Measurements from ENCODE around the gene MRPL34.

The MRPL34 gene

DNA sequence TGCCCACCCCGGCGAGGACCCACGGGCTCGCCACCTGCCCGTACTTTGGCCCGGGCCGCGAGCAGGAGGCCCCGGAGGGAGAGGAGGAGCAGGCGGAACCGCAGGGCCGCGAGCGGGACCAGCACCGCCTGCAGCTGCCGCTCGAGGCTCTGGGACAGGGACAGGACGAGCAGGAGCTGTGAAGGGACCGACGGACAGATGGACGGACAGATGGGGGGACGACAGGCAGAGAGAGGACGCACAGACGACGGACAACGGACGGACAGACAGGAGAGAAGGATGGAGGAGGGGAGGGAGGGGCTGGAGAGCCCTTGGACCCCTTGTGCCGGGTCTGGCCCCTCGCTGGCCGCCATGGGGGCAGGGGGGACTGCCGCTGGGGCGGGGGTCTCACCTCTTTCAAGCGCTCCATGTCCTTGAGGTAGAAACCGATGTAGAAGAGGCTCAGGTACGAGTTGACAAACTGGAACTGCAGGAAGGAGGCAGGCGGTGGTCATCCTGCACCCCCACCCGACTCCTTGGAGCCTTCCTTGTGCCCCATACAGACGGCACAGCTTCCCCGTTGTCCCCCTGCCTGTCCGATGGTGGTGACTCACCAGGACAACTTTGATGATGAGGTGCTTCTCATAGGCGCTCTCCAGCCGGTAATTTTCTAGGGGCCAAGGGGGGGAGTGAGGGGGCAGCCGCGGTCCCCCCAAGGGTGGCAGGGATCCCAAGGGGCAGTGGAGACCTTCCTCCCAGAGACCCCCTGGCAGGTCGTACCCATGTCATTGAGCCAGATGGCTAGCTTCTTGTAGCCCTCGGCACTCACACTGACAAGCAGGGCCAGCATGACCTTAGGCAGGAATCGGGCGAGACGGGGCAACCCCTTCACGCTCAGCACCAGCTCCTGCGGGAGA is 23.9 kb downstream of the MRPL34 start:
- no peak for DNase-seq

DNA sequence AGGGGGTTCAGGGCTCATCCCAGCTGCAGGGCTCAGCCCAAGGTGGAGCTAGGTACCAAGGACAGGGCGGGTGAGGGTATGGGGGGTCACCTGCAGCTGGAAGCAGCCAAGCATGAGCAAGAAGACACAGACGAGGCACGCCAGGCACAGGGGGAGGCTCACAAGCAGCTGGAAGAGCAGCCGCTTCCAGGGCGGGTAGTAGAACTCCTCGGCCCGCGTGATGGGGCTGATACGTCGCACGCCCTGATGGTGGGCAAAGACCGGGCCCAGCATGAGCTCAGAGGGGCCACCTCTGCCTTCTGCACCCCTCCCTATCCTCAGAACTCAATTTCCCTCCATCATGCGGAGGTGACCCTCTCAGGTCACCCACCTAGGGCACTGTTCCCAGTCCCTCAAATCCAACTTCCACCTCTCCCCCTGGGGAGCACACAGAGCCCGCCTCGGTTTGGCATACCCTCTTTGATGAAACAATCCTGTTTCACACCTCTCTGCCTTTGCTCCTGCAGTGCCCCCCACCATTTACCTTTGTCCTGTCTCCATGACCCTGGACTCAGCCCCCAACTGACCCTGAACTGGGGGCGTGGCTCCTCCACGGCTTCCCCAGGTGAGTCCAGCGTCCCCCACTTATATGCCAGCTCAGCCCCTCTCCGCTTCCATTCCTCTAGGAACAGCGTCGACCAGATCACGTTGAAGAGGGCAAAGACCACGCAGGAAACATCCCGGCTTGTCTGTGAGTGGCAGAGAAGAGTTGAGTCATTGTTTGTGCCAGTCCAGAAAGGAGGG is 24.8 kb downstream of the MRPL34 start:
- DNase-seq: no peak

DNA sequence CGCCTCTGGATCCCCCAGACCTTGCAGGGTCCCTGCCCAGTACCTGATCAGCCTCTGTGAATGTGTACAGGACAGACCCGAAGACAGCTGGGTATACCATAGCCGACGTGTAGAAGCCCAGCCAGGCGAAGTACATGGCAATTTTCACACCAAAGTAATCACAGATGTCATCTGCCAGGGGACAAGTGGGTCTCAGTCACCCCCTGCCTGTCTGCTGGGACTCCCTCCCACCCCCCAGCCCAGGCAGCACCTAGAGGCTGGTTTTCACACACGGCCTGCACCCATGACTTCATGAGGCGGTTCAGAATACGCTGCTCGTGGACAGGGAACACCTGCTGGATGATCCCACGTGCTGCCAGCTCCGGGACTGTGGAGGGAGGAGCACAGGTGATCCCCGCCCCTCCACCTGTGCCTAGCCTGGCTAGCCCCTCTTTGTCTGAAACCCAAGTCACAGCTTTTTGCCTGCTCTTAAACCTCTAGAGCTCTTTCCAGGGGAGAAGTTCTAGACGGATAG is 25.4 kb downstream of the MRPL34 start:
- no peak for DNase-seq

DNA sequence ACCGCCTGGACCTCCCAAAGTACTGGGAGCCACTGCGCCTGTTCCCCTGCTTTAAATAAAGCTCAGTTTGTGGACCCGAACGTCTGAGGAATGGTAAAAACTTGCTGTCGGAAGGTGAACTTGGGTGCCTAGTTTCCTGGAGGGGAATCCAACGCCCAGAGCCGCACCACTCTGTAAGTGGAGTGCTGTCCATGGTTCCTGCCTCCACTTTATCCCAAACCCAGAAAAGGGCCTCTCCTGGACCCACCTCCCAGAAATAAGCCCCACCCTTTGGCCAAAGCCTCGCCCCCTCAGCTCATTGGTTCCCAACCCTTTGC is 26.6 kb downstream of the MRPL34 start:
- DNase-seq: no peak

DNA sequence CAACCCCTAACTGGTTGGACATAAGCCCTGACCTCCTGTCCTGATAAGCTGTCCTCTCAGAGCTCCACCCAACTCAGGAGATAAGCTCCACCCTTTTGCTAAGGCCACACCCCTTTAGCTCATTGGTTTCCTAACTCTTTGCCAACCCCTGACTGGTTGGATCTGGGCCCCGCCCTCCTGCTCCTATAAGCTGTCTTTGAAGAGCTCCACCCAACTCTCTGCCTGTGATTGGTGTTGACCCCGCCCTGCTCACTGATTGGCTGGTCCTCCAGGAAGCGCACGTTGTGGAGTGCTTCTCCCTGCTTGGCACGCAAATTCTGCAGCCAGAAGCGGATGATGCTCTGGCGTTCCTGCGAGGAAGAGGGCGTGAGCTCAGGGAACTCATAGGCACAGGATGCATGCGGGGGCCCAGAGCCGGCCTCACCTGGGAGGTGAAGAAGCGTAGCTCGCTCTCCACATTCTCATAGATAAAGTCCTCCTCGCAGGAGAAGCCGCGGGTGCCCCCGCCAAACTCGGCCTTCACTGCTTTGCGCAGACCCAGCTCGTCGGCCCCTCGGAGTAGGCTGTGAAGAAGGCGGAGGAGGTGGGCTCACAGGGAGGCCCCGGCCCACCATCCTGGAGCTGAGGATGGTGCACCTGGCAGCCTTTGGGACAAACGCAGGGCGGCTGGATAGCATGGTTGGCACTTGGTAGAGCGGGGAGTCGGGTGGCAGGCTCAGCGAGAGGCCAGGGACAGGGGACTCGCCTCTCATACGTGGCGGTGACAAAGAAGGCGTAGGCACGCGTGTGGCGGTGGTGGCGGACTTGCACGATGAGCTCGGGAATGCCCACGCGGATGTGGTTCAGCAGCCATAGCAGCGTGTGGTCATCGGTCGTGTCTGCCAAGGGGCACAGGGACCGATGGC is 27.3 kb downstream of the MRPL34 start:
- peak; percentile 32 to 63 for DNase-seq

DNA sequence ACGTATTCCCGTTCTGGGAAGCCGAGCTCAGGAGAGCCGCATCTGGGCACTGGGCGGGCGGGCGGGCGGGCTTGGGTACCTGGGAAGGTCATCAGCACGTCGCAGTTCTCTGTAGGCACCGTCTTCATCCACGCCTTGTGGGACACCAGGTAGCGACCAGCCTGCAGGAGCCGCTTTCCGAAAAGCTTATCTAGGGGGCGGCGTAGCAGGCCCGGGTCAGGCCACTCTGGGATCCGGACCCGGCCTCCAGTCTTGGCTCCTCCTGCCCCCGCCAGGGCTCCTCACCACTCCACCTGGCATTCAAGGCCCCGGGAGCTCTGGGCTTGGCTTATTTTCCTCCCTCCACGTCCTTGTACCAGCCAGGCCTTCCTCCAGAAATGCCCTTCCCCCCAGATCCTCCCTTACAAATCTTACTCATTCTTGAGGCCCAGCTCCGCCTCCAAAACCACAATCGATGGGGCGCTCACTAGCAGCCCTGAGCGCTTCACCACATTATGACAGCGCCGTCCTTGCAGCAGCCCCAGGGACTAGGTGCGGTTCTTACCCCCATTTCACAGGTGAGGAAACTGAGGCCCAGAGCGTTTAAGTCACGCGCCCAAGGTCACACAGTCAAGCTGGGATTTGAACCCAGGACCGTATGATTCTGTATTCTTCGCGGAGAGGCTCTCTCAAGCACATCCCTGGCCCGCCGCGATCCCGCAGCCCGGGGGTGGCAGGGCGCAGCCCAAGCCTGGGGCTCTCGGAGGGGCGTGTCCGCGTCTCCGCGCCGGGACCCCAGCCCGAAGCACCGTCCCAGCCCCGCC is 28.1 kb downstream of the MRPL34 start:
- DNase-seq: no peak

DNA sequence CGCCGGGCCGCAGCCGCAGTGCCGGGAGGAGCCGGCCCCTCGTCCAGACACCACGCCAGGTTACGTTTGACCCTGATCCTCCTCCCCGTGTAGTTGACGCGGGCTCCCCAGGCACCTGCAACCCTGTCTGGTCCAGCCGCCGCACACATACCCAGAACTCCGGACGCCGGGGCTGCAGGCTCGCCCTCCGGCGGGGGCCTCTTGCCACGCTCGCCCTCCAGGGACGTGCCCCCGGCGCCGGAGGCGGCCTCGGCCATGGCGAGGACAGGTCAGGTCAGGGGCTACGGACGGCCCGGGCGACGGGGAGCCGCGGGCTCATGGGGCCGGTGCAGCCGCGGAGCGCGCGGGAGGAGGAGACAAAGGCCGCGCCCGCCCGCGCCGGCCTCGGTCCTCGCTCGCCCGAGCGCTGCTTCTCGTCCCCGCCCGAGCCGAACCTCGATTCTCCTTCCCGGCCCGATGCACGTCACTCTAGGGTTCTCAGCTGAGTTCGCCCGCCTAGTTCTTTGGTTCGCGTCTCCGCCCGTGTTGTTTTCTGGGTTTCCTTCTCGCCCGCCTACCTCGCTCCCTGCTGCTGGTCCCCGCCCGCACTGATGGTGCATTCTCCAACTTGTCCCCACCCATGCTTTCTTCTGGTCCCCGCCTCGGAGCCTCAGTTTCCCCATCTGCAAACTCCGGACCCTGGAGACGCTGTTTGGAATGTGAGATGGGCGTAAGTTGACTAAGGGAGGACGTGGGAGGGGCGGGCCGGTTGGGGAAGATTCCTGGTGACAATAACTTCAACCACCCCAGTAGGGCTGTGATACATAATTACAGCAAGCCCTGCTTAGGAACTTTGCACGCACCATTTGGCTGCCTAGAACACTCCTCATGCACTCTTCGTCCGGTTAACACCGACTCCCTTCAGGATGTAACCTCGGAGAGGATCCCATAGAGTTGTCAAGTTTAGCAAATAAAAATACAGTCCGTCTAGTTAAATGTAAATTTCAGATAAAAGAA is 29.0 kb downstream of the MRPL34 start, which contains the start of gene ANO8:
Gene ANO8 (minus strand): TSS at position 442 of the 996 bp plus-strand sequence. CDS start 185 bp downstream, at position 257.
- peak; percentile 98 for DNase-seq

DNA sequence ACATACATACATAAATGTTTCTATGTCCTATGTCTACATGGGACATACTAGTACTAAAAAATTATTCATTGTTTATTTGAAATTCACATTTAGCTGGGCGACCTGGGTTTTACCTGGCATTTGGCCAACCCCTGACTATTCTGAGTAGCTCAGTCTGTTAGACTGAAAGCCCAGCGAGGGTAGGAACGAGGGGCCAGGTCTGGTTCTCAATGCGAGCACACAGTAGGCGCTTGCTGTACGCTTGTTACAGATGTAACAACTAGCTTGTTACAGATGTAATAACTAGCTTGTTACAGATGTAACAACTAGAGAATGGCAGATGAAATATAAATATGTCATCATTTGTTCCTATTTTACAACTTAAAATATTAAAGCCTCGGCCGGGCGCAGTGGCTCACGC is 29.9 kb downstream of the MRPL34 start:
- no peak for DNase-seq

DNA sequence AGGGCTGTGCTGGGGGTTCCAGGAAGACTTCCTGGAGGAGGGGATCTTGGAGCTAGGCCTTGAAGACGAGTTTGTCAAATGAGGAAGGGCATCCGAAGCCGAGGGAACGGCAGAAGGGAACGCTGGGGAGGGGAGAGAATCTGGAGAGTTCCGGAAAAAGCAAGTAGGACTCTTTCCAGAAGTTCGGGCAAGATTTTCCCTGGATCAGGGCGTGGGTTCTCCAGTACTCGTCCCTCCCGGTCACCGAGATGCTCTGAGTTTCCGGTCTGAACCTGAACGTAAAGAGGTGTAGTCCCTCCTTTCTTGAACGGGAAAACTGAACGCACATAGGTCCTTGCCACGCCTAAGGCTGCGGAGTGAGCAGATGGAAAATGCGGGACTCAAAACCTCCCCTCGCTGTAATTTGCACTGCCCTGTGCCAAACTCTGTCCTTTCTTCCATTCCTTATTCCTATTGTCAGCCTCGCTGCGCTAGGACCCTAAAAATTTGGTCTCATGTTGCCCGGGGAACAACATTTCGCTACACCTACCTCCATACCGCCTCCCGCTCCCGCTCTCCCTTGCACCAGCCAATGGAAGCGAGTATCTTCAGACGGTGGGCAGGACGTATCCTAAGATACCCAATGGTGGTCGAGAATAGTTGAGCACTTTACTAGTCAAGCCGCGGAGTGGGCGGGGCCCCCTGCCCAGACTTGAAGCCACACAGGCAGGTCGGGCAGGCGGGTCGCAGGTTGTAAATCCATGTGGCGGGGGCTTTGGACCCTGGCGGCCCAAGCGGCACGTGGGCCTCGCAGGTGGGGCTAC is 31.4 kb downstream of the MRPL34 start, which contains the start of gene GTPBP3:
Gene GTPBP3 (plus strand): TSS at position 682 of the 803 bp plus-strand sequence. CDS start 59 bp downstream, at position 741.
- peak; percentile 98 to 99 for DNase-seq

DNA sequence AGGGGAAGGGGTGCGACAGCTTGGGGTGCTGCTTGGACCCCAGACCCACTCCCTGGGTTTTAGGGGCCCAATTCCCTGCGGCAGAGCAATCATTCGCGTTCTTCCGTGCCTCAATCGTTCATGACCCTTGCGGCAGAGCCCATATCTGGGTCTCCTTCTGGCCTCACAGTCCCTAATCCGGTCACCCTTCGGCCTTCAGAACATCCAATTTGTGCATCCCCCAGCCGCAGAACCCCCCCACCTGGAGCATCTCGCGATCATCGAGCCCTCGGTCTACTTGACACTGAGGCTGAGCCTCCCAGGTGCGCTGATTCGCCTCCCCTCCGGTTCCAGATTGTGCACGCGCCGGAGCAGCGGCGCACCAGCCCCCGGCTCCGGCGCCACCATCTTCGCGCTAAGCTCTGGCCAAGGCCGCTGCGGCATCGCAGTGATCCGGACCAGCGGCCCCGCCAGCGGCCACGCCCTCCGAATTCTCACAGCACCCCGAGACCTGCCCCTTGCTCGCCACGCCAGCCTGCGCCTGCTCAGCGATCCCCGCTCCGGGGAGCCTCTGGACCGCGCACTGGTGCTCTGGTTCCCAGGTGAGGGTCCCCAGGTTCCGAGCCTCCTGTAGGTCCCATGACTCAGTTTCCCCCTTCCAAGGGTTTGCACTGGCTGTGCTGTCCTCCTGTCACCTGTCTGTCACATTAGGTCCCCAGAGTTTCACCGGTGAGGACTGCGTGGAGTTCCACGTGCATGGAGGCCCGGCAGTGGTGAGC is 32.2 kb downstream of the MRPL34 start:
- peak in 1 of 2 experiments; percentile 37 for DNase-seq

DNA sequence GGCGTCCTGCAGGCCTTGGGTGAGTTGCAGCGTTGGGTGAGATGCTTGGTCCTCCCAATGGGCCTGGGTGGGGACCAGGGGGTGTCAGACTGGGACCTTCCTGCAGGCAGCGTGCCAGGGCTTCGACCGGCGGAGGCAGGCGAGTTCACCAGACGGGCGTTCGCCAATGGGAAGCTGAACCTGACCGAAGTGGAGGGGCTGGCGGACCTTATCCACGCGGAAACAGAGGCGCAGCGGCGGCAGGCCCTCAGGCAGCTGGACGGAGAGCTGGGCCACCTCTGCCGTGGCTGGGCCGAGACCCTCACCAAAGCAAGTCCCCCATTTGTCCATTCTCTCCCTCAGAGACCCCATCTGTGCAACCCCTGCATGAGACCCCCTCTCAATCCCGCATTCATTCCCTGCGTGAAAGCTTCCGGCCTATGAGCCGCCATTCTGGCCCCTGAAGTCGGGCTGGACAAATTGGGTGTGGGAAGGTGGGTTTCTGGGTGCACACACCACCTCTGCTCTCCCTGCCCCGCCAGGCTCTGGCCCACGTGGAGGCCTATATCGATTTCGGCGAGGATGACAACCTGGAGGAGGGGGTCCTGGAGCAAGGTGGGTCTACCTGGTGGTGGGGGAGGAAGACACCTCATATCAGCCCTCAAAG is 32.9 kb downstream of the MRPL34 start:
- DNase-seq: no peak

DNA sequence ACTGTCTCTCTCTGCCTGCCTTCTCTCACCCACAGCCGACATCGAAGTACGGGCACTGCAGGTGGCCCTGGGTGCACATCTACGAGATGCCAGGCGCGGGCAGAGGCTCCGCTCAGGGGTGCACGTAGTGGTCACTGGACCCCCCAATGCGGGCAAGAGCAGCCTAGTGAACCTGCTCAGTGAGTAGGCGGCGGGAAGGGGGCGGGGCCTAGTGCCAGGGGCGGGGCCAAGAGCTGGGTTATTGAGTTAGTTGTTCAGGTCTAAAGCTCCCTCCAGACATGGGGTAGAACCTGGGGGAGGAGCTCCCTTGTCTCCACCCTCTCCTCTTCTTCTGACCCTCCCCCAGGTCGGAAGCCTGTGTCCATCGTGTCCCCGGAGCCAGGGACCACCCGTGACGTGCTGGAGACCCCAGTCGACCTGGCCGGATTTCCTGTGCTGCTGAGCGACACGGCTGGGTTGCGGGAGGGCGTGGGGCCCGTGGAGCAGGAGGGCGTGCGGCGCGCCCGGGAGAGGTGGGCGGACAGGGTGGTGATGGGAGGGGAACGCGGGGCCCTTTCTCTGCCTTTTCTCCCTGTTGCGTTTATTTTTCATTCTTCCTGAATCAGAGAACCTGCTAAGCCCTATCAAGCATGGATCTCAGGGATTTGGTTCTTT is 33.5 kb downstream of the MRPL34 start:
- DNase-seq: no peak

DNA sequence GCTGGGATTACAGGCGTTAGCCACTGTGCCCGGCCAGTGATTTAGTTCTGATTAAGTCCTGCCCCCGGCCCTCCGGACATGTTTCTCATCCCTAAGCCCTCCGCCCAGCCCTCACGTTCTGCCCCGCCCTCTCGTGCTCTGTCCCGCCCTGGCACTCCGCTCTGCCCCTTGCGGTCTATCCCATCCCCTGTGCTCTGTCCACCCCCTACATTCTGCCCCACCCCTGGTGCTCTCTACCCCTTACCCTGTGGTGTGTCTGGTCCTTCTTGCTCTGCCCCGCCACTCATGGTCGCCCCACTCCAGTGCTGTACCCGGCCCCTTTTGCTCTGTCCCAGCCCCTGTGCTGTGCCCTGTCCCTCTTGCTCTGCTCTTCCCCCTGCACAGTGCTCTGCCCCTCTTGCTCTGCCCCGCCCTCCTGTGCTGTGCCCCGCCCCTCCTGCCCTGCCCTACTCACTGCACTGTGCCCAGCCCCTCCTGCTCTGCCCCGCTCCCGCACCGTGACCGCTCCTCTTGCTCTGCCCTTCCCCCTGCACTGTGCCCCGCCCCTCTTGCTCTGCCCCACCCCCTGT is 34.7 kb downstream of the MRPL34 start:
- no peak for DNase-seq

DNA sequence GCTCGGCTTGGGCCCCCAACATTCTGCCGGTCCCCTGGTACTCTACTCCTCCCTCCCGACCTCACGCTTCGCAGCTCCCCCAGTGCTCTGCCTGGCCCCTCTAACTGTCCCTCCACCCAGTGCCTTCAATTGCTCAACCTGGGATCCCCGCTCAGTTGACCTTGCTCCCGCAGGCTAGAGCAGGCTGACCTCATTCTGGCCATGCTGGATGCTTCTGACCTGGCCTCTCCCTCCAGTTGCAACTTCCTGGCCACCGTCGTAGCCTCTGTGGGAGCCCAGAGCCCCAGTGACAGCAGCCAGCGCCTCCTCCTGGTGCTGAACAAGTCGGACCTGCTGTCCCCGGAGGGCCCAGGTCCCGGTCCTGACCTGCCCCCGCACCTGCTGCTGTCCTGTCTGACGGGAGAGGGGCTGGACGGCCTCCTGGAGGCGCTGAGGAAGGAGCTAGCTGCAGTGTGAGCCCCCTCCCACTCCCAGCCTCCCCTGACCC is 35.2 kb downstream of the MRPL34 start:
- no peak for DNase-seq

DNA sequence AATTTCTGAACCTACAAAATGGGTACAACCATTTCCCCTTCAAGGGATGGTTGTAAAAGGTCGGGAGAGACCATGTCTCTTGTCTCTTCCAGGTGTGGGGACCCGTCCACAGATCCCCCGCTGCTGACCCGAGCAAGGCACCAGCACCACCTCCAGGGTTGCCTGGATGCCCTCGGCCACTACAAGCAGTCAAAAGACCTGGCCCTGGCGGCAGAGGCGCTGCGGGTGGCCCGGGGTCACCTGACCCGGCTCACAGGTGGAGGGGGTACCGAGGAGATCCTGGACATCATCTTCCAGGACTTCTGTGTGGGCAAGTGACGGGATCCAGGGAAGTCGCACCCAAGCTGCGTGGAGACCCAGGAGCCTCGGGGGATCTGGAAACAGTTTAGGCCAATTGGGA is 35.7 kb downstream of the MRPL34 start:
- no peak for DNase-seq

DNA sequence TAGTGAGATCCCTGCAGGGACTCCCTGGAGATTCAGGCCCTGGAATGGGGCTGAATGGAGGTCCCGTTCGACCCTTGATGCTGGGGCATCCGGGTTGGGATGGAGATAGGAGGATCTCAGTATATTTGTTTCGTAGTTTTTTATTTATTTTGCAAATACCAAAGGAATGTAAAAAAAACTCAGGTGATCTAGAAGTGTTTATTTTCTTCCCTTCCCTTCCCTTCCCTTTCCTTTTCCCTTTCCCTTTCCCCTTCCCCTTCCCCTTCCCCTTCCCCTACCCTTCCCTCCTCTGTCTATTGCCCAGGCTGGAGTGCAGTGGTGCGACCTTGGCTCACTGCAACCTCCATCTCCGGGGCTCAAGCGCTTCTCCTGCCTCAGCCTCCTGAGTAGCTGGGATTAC is 36.2 kb downstream of the MRPL34 start:
- DNase-seq: no peak

DNA sequence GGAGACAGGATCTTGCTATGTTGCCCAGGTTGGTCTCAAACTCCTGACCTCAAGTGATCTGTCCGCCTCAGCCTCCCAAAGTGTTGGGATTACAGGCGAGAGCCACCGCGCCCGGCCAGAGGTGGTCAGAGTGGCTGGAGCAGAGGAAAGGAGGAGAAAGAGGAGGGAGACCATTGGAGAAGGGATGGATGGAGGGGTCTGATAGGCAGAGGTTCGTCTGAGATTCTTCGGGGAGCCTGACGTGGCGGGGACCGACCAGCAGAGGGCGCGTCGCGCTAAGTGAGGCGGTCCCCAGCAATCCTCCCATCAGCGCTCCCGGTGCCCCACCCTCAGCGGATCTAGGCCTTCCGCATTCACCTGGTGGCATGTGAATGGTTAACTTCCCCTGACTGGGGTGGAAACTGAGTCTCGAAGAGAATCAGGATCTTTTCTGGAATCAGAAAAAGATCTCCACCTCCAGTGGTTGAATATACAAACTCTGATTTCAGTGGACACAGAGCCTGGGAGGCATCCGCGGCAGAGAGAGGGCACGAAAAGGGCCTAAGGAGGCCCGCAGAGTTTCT is 40.5 kb downstream of the MRPL34 start:
- peak; percentile 11 to 75 for DNase-seq

Data from NCI-H446 (cell line).